Stimulated activated naive CD8-positive, alpha-beta T cell treated with anti-CD3 and anti-CD28 coated beads, Interleukin-15, amount 100 ng/mL, for 72 hours (primary cell): ENCODE results near the gene PLEKHO1.
A peak's percentile ranks its signal among the peaks of the same experiment; 100 is the strongest.
"Not testable (repeated sequence)": the region's sequence is repeated elsewhere in the genome, so short reads cannot be mapped to it uniquely, and the experiment has no call there.

Experiments used
- ATAC-seq: fragments of 150-1000 bp; cut with Tn5 transposase; 2 replicates; pipeline ENCODE4 v1.10.0; 2021; ENCODE audit warnings: mild to moderate bottlenecking, moderate library complexity
- DNase-seq, 2 donors: peaks; one replicate each; pipeline ENCODE4 v3.0.0; 2021 to 2022
- H3K27ac Mint-ChIP-seq, 2 donors: one replicate each; pipeline ENCODE4 v1.8.0; 2022; ENCODE audit warnings: mild to moderate bottlenecking in 2 of 2, mixed read lengths in 2 of 2, moderate library complexity in 2 of 2
- H3K27me3 Mint-ChIP-seq: one replicate; pipeline ENCODE4 v1.8.0; 2022; ENCODE audit warnings: mixed read lengths
- H3K4me1 Mint-ChIP-seq: one replicate; pipeline ENCODE4 v1.8.0; 2022; ENCODE audit warnings: mild to moderate bottlenecking, mixed read lengths
- H3K4me3 Mint-ChIP-seq, 2 donors: one replicate each; pipeline ENCODE4 v1.8.0; 2022; ENCODE audit warnings: mild to moderate bottlenecking in 2 of 2, mixed read lengths in 2 of 2, moderate library complexity in 1 of 2
- H3K9me3 Mint-ChIP-seq, 2 donors: one replicate each; pipeline ENCODE4 v1.8.0; 2022; ENCODE audit warnings: mixed read lengths in 2 of 2

The PLEKHO1 gene

DNA sequence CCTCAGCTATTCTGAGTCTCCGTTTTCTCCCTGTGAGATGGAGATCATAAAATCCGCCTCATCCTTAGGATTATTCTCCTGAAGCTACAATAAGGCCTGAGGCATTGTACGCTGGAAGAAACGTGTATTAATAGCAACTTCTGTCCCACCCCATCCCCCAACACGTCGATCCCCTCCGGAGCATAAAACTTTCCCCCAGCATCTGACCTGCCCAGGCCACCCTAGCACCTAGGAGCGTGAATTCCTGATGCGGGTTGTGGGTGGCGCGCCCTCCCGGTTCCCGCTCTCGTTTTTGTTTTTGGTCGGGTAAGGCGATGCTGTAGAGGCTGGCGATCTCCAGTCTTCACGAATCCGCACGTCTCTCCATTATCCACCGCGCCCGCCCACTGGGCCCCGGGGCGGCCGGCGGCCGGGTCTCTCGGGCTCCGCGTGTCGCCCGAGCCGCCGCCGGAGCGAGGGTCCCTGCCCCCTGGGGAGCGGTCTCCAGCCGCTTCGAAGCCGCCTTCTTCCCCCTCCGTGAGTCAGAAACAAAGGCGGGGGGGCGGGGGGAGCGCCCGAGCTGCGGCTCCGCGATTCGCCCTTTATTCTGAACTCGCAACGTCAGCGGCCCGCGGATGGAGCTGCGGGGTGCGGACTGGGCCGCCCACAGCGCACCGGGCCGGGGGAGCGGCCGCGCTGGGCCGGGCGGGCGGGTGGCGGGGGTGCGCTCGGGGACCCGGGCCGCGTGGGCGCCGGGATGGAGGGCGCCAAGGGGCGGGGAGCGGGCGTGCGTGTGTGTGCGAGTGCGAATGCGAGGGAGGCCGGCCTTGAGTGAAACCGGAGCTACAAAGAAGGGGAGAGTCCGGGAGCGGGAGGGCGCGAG, at the start of gene PLEKHO1:
TSS of gene PLEKHO1 (plus strand) at position 646 of the 862 bp plus-strand sequence. CDS start 342 bp downstream, outside the sequence.
- Mint-ChIP-seq H3K4me3 (peak within 1 kb of the TSS; percentile 89), H3K9me3 (no peaks in the 10 kb centered on the region), H3K4me1 (peaks cover 77% of the 10 kb centered on the region), H3K27me3 (peaks cover 33% of the 10 kb centered on the region), H3K27ac (peak within 1 kb of the TSS; percentile 54 to 87)
- peak; percentile 79 for ATAC-seq
- peak; percentile 62 for DNase-seq

- H3K27ac Mint-ChIP-seq = no peak overlapping the region
- H3K4me1 Mint-ChIP-seq = peaks cover 43% of the 10 kb centered on the region
- DNase-seq (no peak), ATAC-seq (no peak)
- no peaks in the 10 kb centered on the region for H3K27me3 Mint-ChIP-seq
- peaks cover 0 to 3% of the 10 kb centered on the region in 2 donors for H3K9me3 Mint-ChIP-seq
- H3K4me3 Mint-ChIP-seq = no peak overlapping the region
Measured at GRCh38 chr1:150102986-150103385, 46.7 kb upstream of the PLEKHO1 start.

- ATAC-seq (peak; percentile 86), DNase-seq (peak in 1 of 2 donors; percentile 19)
- H3K27ac Mint-ChIP-seq = no peak overlapping the region
- peaks cover 74% of the 10 kb centered on the region for H3K4me1 Mint-ChIP-seq
- peak overlapping the region; percentile 5 to 7 for H3K4me3 Mint-ChIP-seq
- peaks cover 0 to 3% of the 10 kb centered on the region in 2 donors for H3K9me3 Mint-ChIP-seq
- no peaks in the 10 kb centered on the region for H3K27me3 Mint-ChIP-seq
Measured at GRCh38 chr1:150106341-150106740, 43.4 kb upstream of the PLEKHO1 start.

DNA sequence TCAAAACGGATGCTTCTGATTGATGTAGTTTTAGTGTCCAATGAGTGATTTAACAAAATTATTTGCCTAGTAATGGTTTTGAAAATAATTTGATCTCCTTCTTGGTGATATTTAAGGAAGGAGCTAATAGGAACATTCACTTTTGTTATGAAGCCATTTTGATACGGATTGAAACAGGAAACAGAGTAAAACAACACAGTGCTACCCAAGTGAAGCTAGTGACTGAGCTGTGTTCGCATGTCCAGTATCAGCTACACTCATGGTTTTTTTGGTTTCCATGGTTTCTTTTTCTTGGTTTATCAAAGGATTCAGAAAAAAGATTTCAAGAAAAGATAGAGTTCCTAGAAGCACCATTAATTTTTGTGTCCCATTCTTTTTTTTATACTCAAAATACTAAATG, 40.1 kb upstream of the PLEKHO1 start:
- ATAC-seq (peak; percentile 74), DNase-seq (no peak)
- H3K9me3 Mint-ChIP-seq = peaks cover 0 to 3% of the 10 kb centered on the region in 2 donors
- H3K4me3 Mint-ChIP-seq = peak overlapping the region; percentile 64 to 70
- peak overlapping the region; percentile 93 to 95 for H3K27ac Mint-ChIP-seq
- no peaks in the 10 kb centered on the region for H3K27me3 Mint-ChIP-seq
- H3K4me1 Mint-ChIP-seq = peaks cover 63% of the 10 kb centered on the region

DNA sequence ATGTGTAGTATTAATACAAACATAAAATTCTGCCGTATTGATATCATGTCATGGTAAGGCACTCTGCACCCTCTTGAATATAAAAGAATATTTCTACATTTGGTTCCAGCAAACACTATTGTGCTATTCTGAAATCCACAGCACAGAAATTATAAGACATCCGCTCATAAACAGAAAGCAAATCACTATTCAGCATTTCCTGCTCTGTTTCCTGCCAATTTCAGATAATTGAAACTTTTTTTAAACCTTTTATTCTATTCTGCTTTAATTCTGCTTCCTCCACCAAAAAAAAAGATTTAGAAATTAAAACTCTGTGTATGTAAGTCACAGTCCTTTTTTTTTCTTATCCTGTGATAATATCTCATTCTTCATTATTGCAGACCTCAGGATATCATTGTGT, 39.6 kb upstream of the PLEKHO1 start:
- ATAC-seq (no peak), DNase-seq (no peak)
- peak overlapping the region; percentile 49 to 70 for H3K4me3 Mint-ChIP-seq
- H3K9me3 Mint-ChIP-seq = peaks cover 4% of the 10 kb centered on the region in 2 donors
- H3K27ac Mint-ChIP-seq = peak overlapping the region; percentile 82 to 95
- peaks cover 59% of the 10 kb centered on the region for H3K4me1 Mint-ChIP-seq
- no peaks in the 10 kb centered on the region for H3K27me3 Mint-ChIP-seq

GRCh38 chr1:150111670-150112069, 38.0 kb upstream of the PLEKHO1 start:
- H3K4me1 Mint-ChIP-seq = peaks cover 46% of the 10 kb centered on the region
- peaks cover 8 to 14% of the 10 kb centered on the region in 2 donors for H3K9me3 Mint-ChIP-seq
- peak overlapping the region in 1 of 2 donors; percentile 41 for H3K4me3 Mint-ChIP-seq
- H3K27me3 Mint-ChIP-seq = no peaks in the 10 kb centered on the region
- no peak for ATAC-seq
- peak overlapping the region in 1 of 2 donors; percentile 69 for H3K27ac Mint-ChIP-seq
- no peak for DNase-seq

DNA sequence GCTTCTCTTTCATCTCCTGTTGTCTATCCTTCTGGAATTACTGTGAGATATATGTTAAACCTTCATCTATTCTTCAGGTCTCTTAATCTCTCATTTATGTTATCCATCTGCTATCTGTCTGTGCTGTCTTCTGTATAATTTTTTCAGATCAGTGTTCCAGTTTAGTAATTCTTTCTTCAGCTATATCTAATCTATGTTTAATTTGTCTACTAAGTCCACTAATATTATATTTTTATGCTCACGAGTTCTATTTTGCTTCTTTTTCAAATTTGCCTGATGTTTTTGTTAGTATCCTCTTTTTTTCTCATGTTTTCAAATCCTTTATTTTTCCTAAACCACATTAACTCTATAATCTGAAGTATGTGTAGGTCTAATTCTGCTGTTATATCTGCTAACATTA, 34.6 kb upstream of the PLEKHO1 start:
- Mint-ChIP-seq H3K27ac (no peak overlapping the region), H3K4me1 (peaks cover 14% of the 10 kb centered on the region)

DNA sequence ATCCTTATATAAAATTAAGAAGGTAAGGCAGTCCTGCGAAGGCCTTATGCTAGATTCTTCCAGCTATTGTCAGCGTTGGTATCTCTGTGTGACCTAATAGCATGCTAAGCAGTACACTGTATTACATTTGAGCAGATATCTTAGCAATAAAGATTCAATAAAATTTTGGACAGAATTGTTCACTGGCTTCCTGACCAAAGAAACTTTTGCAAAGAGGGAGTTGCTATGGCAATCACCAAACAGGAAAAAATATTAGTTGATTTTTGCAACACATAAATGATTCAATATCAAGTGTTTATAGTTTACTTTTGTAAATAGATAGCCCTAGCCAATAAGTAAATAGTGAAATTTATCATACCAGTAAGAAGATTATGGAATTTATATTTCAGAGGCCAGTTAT, 31.0 kb upstream of the PLEKHO1 start:
- Mint-ChIP-seq H3K9me3 (peaks cover 8 to 14% of the 10 kb centered on the region in 2 donors), H3K4me3 (no peak overlapping the region), H3K4me1 (peaks cover 13% of the 10 kb centered on the region), H3K27ac (no peak overlapping the region), H3K27me3 (no peaks in the 10 kb centered on the region)
- ATAC-seq (no peak), DNase-seq (no peak)

More for the DNA sequence above, 34.6 kb upstream of the PLEKHO1 start:
- no peak for DNase-seq
- no peak for ATAC-seq
- H3K9me3 Mint-ChIP-seq = peaks cover 8 to 14% of the 10 kb centered on the region in 2 donors
- no peaks in the 10 kb centered on the region for H3K27me3 Mint-ChIP-seq
- H3K4me3 Mint-ChIP-seq = no peak overlapping the region

DNA sequence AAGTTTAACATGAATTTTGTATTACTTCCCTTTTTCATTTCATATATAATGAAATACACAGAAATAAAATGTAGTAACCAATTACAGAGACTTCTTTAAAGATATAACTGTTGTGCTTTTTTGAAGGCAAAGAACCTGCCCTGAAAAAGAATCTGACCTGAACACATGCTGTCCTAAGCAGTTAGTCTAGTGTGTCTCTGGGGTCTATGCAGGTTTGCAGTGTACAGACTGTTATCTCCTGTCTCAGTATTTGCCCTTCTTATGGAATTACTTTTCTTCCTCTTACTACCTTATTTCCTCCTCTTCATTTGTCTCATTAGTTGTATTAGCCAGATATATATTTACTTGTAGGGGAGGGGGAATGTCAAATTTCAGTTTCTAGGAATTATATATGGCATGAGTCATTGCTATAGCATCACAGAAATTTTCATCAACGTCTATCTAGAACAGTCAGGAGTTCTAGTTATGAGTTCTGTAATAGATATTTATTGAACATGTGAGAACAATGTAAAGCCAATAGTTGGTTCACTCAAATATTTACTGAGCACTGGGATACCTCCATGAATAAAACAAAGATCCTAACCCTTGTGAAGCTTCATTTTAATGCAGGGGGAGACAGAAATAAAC, 28.4 kb upstream of the PLEKHO1 start:
- Mint-ChIP-seq H3K4me1 (peaks cover 13% of the 10 kb centered on the region), H3K9me3 (no peaks in the 10 kb centered on the region), H3K27ac (no peak overlapping the region), H3K4me3 (no peak overlapping the region), H3K27me3 (no peaks in the 10 kb centered on the region)
- no peak for DNase-seq
- ATAC-seq = no peak

- H3K9me3 Mint-ChIP-seq = no peaks in the 10 kb centered on the region
- ATAC-seq (no peak), DNase-seq (no peak)
- no peak overlapping the region for H3K27ac Mint-ChIP-seq
- H3K4me1 Mint-ChIP-seq = peaks cover 12% of the 10 kb centered on the region
- no peak overlapping the region for H3K4me3 Mint-ChIP-seq
- no peaks in the 10 kb centered on the region for H3K27me3 Mint-ChIP-seq
Measured at GRCh38 chr1:150126811-150127210, 22.9 kb upstream of the PLEKHO1 start.

- Mint-ChIP-seq H3K27me3 (no peaks in the 10 kb centered on the region), H3K4me1 (peaks cover 6% of the 10 kb centered on the region), H3K4me3 (no peak overlapping the region), H3K9me3 (no peaks in the 10 kb centered on the region), H3K27ac (no peak overlapping the region)
- no peak for ATAC-seq
- DNase-seq = no peak
Measured at GRCh38 chr1:150127464-150127863, 22.3 kb upstream of the PLEKHO1 start.

DNA sequence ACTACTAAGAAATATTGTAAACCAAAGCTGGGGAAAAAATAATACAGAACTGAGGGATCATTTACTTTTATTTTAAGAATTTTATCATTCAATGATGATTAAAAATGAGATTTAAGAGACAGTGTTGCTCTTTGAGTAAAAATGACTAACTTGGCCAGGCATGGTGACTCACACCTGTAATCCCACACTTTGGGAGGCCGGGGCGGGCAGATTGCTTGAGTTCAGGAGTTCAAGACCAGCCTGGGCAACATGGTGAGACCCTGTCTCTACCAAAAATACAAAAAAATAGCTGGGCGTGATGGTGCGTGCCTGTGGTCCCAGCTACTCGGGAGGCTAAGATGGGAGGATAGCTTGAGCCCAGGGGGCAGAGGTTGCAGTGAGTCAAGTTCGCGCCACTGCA, 21.8 kb upstream of the PLEKHO1 start:
- no peak for ATAC-seq
- DNase-seq = peak in 1 of 2 donors; percentile 36
- peaks cover 6% of the 10 kb centered on the region for H3K4me1 Mint-ChIP-seq
- H3K27me3 Mint-ChIP-seq = no peaks in the 10 kb centered on the region
- no peak overlapping the region for H3K4me3 Mint-ChIP-seq
- H3K27ac Mint-ChIP-seq = peak overlapping the region in 1 of 2 donors; percentile 74
- no peaks in the 10 kb centered on the region for H3K9me3 Mint-ChIP-seq

- H3K4me1 Mint-ChIP-seq = peaks cover 6% of the 10 kb centered on the region
- no peaks in the 10 kb centered on the region for H3K9me3 Mint-ChIP-seq
- DNase-seq = no peak
- no peak overlapping the region for H3K4me3 Mint-ChIP-seq
- H3K27ac Mint-ChIP-seq = peak overlapping the region in 1 of 2 donors; percentile 38
- no peak for ATAC-seq
- no peaks in the 10 kb centered on the region for H3K27me3 Mint-ChIP-seq
Measured at GRCh38 chr1:150132372-150132771, 17.3 kb upstream of the PLEKHO1 start.

GRCh38 chr1:150134537-150134936, 15.2 kb upstream of the PLEKHO1 start:
- DNase-seq (no peak), ATAC-seq (no peak)
- no peak overlapping the region for H3K4me3 Mint-ChIP-seq
- no peaks in the 10 kb centered on the region for H3K9me3 Mint-ChIP-seq
- H3K27ac Mint-ChIP-seq = no peak overlapping the region
- no peaks in the 10 kb centered on the region for H3K27me3 Mint-ChIP-seq
- no peaks in the 10 kb centered on the region for H3K4me1 Mint-ChIP-seq

- H3K4me3 Mint-ChIP-seq, ATAC-seq, H3K4me1 Mint-ChIP-seq, DNase-seq, H3K27me3 Mint-ChIP-seq, H3K27ac Mint-ChIP-seq, H3K9me3 Mint-ChIP-seq: not testable (repeated sequence)
Measured at GRCh38 chr1:150135400-150135799, 14.3 kb upstream of the PLEKHO1 start.

DNA sequence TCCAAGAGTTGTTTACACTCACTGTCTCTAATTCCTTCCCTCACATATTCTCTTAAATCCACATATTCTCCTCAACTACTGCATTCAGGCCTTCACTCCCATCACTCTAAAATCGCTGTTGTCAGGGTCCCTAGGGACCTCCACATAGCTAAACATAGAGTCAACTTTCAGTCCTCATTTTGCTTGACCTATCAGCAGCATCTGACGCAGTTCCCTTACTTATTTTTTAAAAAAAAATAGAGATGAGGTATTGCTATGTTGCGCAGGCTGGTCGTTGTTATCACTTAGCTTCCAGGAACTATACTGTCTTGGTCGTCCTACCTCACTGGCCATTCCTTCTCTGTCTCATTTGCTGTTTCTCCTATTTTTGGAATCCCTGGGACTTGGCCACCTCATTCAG, 11.7 kb upstream of the PLEKHO1 start:
- DNase-seq (no peak), ATAC-seq (no peak)
- H3K27ac Mint-ChIP-seq = no peak overlapping the region

More for the DNA sequence above, 11.7 kb upstream of the PLEKHO1 start:
- H3K27me3 Mint-ChIP-seq = no peaks in the 10 kb centered on the region
- no peaks in the 10 kb centered on the region for H3K4me1 Mint-ChIP-seq
- no peaks in the 10 kb centered on the region for H3K9me3 Mint-ChIP-seq
- no peak overlapping the region for H3K4me3 Mint-ChIP-seq
